SK-N-SH (cell line): ENCODE measurements around the gene AP4S1. TPM values are rescaled to one million over a fixed set of nuclear protein-coding genes. Genes with fewer than 3 reads are reported as not detected.

Experiments used
- CTCF ChIA-PET: fragments of 300-600, 350-600 bp; formaldehyde crosslinking; extraction: SDS; loops from one replicate; lab custom pipeline; 2021; lab: Yijun Ruan, JAX
- POLR2A ChIA-PET: fragments of 350-600 bp; sonication (Branson Sonifier 250); formaldehyde crosslinking; extraction: SDS; loops from one replicate; lab custom pipeline; 2020; ENCODE audit warnings: antibody characterized with exemption, inconsistent platforms; lab: Yijun Ruan, JAX
- DNase-seq: peaks from one replicate; pipeline ENCODE4 v3.0.0; 2012
- H2AFZ ChIP-seq: fragments of 200-600 bp; sonication (generic); 2 replicates; pipeline ENCODE4 v1.8.1; 2016; ENCODE audit warnings: antibody characterized with exemption, mild to moderate bottlenecking, low read depth
- H3F3A ChIP-seq: fragments of 200-600 bp; sonication (generic); replicated peaks from 2 replicates; pipeline ENCODE3; 2016; ENCODE audit warnings: antibody characterized with exemption, mild to moderate bottlenecking; ENCODE audit not compliant: insufficient read depth
- H3K27ac ChIP-seq, 2 experiments: fragments of 200-500 bp in 1 of 2; fragments of 200-600 bp in 1 of 2; sonication (Bioruptor generic) in 1 of 2; sonication (generic), shearing (Covaris generic) in 1 of 2; 2 replicates each; pipeline versions ENCODE4 v1.5.1 to v1.6.1; 2014 to 2016; ENCODE audit warnings: low read depth in 2 of 2, inconsistent platforms in 1 of 2, low read length in 1 of 2, mild to moderate bottlenecking in 1 of 2, mixed read lengths in 1 of 2
- H3K27me3 ChIP-seq: fragments of 200-600 bp; sonication (generic), shearing (Covaris generic); 2 replicates; pipeline ENCODE4 v1.6.1; 2016; ENCODE audit warnings: mixed run types; ENCODE audit not compliant: insufficient read depth
- H3K36me3 ChIP-seq, 2 experiments: fragments of 200-500 bp in 1 of 2; fragments of 200-600 bp in 1 of 2; sonication (Bioruptor generic) in 1 of 2; sonication (generic) in 1 of 2; replicated peaks in 1 of 2; 2 replicates each; pipeline versions ENCODE3 to v1.5.1; 2014 to 2016; ENCODE audit warnings: low read length in 1 of 2, mild to moderate bottlenecking in 1 of 2; ENCODE audit not compliant: insufficient read depth in 2 of 2, control insufficient read depth in 1 of 2
- H3K4me1 ChIP-seq, 2 experiments: fragments of 200-500 bp in 1 of 2; fragments of 200-600 bp in 1 of 2; sonication (Bioruptor generic) in 1 of 2; sonication (generic), shearing (Covaris generic) in 1 of 2; 2 replicates each; pipeline versions ENCODE4 v1.5.1 to v1.6.1; 2014 to 2016; ENCODE audit warnings: low read depth in 1 of 2, low read length in 1 of 2, mixed run types in 1 of 2; ENCODE audit not compliant: insufficient read depth in 2 of 2, control insufficient read depth in 1 of 2
- H3K4me2 ChIP-seq: fragments of 200-600 bp; sonication (generic), shearing (Covaris generic); 2 replicates; pipeline ENCODE4 v1.6.1; 2017; ENCODE audit warnings: mixed run types
- H3K4me3 ChIP-seq, 2 experiments: fragments of 200-500 bp in 1 of 2; fragments of 200-600 bp in 1 of 2; sonication (Bioruptor generic) in 1 of 2; sonication (generic), shearing (Covaris generic) in 1 of 2; 2 replicates each; pipeline versions ENCODE4 v1.5.1 to v1.8.1; 2014 to 2016; ENCODE audit warnings: low read depth in 2 of 2, inconsistent platforms in 1 of 2, low read length in 1 of 2, mild to moderate bottlenecking in 1 of 2, mixed read lengths in 1 of 2, moderate library complexity in 1 of 2
- H3K79me2 ChIP-seq: fragments of 200-600 bp; sonication (generic); 2 replicates; pipeline ENCODE4 v1.8.1; 2017; ENCODE audit warnings: mild to moderate bottlenecking; ENCODE audit not compliant: insufficient read depth
- H3K9ac ChIP-seq: fragments of 200-600 bp; sonication (generic); 2 replicates; pipeline ENCODE4 v1.6.1; 2017; ENCODE audit warnings: mixed run types
- H3K9me2 ChIP-seq: fragments of 200-600 bp; sonication (generic); 2 replicates; pipeline ENCODE4 v1.6.1; 2017; ENCODE audit warnings: mixed run types
- H3K9me3 ChIP-seq: fragments of 200-600 bp; sonication (generic); 2 replicates; pipeline ENCODE4 v1.6.1; 2017; ENCODE audit warnings: mixed run types, mild to moderate bottlenecking, moderate library complexity
- H4K20me1 ChIP-seq: fragments of 200-600 bp; sonication (generic); 2 replicates; pipeline ENCODE4 v1.6.1; 2017; ENCODE audit warnings: mild to moderate bottlenecking, mixed run types; ENCODE audit not compliant: insufficient read depth
- CHD2 ChIP-seq: fragments of 150-350 bp; IDR thresholded peaks from 2 replicates; pipeline ENCODE4 v1.6.1; 2018; ENCODE audit warnings: low read length; ENCODE audit not compliant: partially characterized antibody
- EP300 ChIP-seq, 2 experiments: IDR thresholded peaks; 2 replicates each; pipeline versions ENCODE4 v1.4.0 to v1.6.1; 2012; ENCODE audit warnings: borderline replicate concordance in 1 of 2, low read depth in 1 of 2, low read length in 1 of 2
- EZH2phosphoT487 ChIP-seq: fragments of 200-600 bp; sonication (generic); IDR thresholded peaks from 2 replicates; pipeline ENCODE4 v1.6.1; 2017; ENCODE audit warnings: low read depth, mixed run types, mild to moderate bottlenecking, antibody characterized with exemption, moderate library complexity, borderline replicate concordance
- GABPA ChIP-seq: IDR thresholded peaks from 2 replicates; pipeline ENCODE4 v1.4.0; 2012; ENCODE audit warnings: low read depth, mild to moderate bottlenecking
- NRF1 ChIP-seq: IDR thresholded peaks from 2 replicates; pipeline ENCODE4 v1.6.1; 2012; ENCODE audit warnings: low read depth, mild to moderate bottlenecking, low read length
- RAD21 ChIP-seq: IDR thresholded peaks from 2 replicates; pipeline ENCODE4 v1.6.1; 2012; ENCODE audit warnings: mild to moderate bottlenecking, low read length
- RCOR1 ChIP-seq: fragments of 150-350 bp; IDR thresholded peaks from 2 replicates; pipeline ENCODE4 v1.6.1; 2017; ENCODE audit warnings: antibody characterized with exemption, low read length
- REST ChIP-seq: IDR thresholded peaks from 2 replicates; pipeline ENCODE4 v1.6.1; 2012; ENCODE audit warnings: mild to moderate bottlenecking, low read depth, low read length, moderate library complexity
- RXRA ChIP-seq: IDR thresholded peaks from 2 replicates; pipeline ENCODE4 v1.4.0; 2012; ENCODE audit warnings: low read depth, mild to moderate bottlenecking, borderline replicate concordance
- TAF1 ChIP-seq: IDR thresholded peaks from 2 replicates; pipeline ENCODE4 v1.6.1; 2012; ENCODE audit warnings: low read depth, mild to moderate bottlenecking, low read length, moderate library complexity, borderline replicate concordance
- USF1 ChIP-seq: IDR thresholded peaks from 2 replicates; pipeline ENCODE4 v1.4.0; 2012; ENCODE audit warnings: low read depth, borderline replicate concordance
- WGBS: methylation state at CpG from one replicate; pipeline ENCODE4 v1.1.6; 2017; ENCODE audit warnings: low lambda C conversion rate; 5-methylcytosine and 5-hydroxymethylcytosine counted together
- polyA plus RNA-seq, 3 experiments: library from polyadenylated mRNA; depleted of rRNA; stranded (reverse); fragments of >200 nt; gene quantifications; 2 replicates each; pipeline ENCODE4 v1.2.3, GENCODE V29; 2012
- TF ChIP-seq, protein P1 (sequence below): IDR thresholded peaks from 2 replicates; pipeline ENCODE4; 2012

Gene AP4S1
- polyA plus RNA-seq, 1 of the 3 experiments (the other 2 are of a cell fraction): 1.7 TPM

- Histone ChIP-seq H3K4me2 (no peak overlapping the region), H3K4me3 (no peak overlapping the region), H2AFZ (no peak overlapping the region), H3K9ac (no peak overlapping the region), H3K79me2 (no peaks in the 10 kb centered on the region; the same call in 1 of the 2 replicates), H4K20me1 (no peaks in the 10 kb centered on the region), H3F3A (no peaks in the 10 kb centered on the region), H3K27me3 (no peaks in the 10 kb centered on the region), H3K27ac (no peak overlapping the region), H3K4me1 (no peaks in the 10 kb centered on the region), H3K9me3 (no peaks in the 10 kb centered on the region), H3K36me3 (peaks cover 60 to 84% of the 10 kb centered on the region in 2 experiments), H3K9me2 (no peaks in the 10 kb centered on the region)
- POLR2A ChIA-PET: no interaction called here
- WGBS: 89% methylated on average over 6 of the region's 8 CpGs
- DNase-seq: no peak
- TF ChIP-seq EP300 (IDR thresholded peaks at IDR 0.05; ENCODE audit: borderline replicate concordance in 1 of 2, low read depth in 1 of 2, low read length in 1 of 2) (no peak), TAF1 (no peak), NRF1 (no peak), REST (no peak), RCOR1 (no peak), RXRA (no peak), RAD21 (no peak), GABPA (no peak), EZH2phosphoT487 (no peak), USF1 (no peak), CHD2 (no peak)
- TF ChIP-seq, protein P1, sequence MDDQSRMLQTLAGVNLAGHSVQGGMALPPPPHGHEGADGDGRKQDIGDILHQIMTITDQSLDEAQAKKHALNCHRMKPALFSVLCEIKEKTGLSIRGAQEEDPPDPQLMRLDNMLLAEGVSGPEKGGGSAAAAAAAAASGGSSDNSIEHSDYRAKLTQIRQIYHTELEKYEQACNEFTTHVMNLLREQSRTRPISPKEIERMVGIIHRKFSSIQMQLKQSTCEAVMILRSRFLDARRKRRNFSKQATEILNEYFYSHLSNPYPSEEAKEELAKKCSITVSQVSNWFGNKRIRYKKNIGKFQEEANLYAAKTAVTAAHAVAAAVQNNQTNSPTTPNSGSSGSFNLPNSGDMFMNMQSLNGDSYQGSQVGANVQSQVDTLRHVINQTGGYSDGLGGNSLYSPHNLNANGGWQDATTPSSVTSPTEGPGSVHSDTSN: no peak
- CTCF ChIA-PET: no interaction called here
Measured at GRCh38 chr14:31122098-31122611, 96.7 kb downstream of the AP4S1 start.
